HL-60 (cell line): ENCODE data around the gene MTHFD1L.

Experiments used
- CTCF ChIP-seq: IDR thresholded peaks from one replicate; pipeline ENCODE4 v1.5.1; 2011; ENCODE audit warnings: low read length, control low read depth, inconsistent platforms; ENCODE audit not compliant: insufficient read depth
- GABPA ChIP-seq: IDR thresholded peaks from 2 replicates; pipeline ENCODE4 v1.6.1; 2012; ENCODE audit warnings: low read depth
- POLR2AphosphoS5 ChIP-seq: IDR thresholded peaks from 2 replicates; pipeline ENCODE4 v1.6.1; 2012; ENCODE audit warnings: low read depth
- REST ChIP-seq: IDR thresholded peaks from 2 replicates; pipeline ENCODE4 v1.6.1; 2012; ENCODE audit warnings: low read depth; ENCODE audit not compliant: insufficient replicate concordance

GRCh38 chr6:151007076-151007475, 141.6 kb downstream of the MTHFD1L start:
- no peak for TF ChIP-seq CTCF
- no peak for TF ChIP-seq GABPA
- no peak for TF ChIP-seq REST
- TF ChIP-seq POLR2AphosphoS5: no peak
